ENCODE measurements around the gene LDLRAD4.
"Not testable (repeated sequence)": the region's sequence is repeated elsewhere in the genome, so short reads cannot be mapped to it uniquely, and the experiment has no call there.

Gene LDLRAD4

DNA sequence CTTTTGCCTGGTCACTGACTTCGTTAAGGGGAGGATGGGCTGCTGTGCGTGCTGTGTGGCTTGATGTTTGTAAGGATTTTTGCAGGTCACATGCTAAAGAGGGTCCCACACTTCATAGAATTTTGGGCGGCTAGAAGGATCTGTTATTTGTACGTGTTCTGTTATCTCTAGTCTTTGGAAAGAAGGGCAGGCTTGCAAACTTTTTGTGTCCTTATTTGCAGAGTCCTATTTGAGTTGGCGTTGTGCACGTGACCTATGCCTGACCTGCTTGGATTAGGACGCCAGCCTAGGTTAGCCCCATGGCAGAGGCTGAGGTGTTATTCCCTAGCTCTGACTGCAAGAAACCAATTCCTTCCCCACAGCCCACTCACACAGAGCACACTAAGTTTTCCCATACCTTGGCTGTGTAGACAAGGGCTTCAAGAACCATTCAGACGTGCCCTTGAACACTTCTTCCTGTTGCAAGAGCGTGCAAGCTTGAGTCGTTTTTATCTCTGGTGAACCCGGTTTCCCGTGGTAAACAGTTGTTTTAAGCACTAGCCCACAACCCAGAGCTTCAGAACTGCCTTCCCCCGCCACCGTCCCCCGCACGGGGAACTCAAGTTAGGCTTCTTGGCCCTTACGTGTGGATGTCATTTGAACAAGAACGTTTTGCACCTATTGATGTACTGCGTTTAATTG, 94.6 kb downstream of the LDLRAD4 start:
- no peak for DNase-seq

DNA sequence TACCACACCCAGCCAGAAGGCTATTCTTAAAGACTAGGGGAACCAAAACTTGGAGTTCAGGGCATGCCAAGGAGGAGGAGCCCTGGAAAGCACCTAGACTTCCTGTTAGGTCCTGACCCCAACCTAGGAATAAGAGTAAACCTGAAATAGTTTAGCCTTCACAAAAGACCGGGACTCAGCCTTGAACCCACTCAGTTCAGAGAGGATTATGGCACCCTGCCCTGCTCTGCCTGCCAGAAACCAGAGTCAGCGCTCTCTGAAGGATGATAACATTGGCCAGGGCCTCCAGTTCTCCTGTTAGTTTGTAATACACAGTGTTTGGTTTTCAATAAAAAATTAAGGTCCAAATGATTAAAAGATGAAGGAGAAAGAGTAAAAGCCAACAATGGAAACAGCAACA, 96.4 kb downstream of the LDLRAD4 start:
- DNase-seq = no peak

DNA sequence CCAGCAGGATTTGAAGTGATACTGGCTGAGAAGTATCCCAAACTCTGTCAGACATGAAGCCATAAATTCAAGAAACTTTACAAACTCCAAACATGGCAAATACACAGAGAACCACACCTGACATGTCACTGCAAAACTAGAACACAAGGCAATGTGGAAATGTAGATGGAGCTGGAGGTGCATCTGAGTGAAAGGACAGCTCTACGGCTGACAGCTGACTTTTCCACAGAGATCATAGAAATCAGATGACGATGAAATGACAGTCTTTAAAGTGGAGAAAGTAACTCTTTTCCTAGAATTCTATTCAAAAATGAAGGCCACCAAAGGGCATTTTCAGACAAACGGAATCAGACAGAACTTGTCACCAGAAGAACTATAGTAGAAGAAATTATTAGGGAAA, 97.5 kb downstream of the LDLRAD4 start:
- no peak for DNase-seq

DNA sequence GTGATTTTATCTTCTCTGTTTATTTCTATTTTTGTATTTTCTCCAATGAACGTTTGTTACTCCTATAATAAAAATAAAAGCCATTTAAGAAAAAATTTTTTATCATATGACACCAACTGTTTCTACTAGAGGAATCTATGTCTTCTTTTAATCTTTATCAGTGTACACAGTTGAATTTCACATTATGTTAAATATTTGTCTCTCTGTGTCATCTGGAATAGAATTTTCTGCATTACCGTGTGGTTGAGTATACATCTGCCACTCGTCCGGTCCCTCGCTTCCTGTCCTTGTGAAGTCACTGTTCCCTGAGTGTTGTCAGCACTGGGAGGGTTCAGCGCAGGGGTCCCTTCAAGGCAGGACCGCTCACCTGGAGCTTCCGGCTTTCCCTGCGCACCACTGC, 99.2 kb downstream of the LDLRAD4 start:
- no peak for DNase-seq

DNA sequence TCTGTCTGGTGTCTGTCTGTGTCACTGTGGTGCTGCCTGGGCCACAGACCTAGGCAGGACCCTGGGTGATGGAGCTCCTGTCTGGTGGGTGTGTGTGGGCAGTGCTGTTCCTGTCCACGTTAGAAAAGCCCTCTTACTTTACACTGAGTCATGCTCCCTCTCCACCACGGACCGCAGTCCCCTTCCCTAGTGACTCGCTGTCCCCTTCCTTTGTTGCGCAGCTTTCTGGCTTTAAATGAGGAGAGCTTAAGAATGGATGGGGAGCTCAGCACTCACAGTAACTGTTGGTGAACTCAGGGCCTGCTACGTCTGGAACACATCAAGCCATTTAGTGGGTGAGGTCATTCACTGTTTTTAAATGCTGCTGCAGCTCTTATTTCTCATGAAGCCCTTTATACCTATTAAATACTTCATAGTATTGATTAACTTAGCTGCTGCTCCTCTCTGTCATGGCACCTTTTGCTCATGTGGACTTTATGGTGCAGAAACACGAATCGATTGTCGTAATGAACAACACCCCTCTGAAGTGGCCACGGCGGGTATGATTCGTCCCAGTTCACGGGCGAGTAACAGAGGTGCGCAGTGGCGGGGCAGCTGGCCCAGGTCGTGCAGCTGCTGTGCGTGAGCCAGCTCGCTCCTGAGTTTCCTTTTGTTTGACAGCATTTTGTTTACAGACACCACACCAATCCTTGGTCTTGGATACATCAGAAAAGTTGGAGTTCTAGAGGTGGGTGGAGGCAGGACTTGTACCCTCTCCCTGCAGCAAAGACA, 100.4 kb downstream of the LDLRAD4 start:
- DNase-seq = no peak

DNA sequence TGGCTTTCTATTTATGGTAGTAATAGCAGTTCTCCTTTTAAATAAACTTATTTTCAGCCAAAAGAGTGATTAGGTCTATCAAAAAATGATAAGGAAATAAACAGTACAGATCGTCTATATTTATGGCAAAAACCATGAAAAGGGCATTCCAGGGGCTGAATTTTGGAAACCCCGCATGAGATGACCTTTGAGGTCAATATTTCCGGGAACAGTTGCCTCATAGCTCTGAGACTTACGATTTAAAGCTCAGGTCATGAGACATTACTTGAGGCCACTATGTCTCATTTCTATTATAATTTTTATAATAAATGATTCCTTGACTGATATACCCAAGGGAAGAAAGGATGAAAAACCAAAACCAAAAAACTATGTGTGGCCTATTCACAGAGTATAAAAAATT, 101.1 kb downstream of the LDLRAD4 start:
- no peak for DNase-seq

DNA sequence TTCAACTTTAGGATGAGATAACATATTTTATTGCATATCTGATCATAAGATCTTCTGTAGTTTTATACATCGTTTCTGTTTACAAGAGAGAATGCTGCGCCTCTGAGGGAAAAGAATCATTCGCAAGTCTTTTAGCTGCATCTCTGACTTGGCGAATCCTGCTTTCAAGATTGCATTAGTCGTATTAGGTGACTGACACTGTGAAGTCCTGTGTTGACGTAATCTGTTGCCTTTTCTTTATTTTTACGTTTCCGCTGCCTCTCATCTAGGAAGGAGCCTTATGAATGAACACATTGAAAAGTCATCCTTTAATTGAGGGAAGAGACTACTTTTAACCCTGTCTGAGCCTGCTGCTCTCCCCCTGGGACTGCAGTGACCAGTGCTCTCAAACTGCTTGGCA, 101.5 kb downstream of the LDLRAD4 start:
- no peak for DNase-seq

DNA sequence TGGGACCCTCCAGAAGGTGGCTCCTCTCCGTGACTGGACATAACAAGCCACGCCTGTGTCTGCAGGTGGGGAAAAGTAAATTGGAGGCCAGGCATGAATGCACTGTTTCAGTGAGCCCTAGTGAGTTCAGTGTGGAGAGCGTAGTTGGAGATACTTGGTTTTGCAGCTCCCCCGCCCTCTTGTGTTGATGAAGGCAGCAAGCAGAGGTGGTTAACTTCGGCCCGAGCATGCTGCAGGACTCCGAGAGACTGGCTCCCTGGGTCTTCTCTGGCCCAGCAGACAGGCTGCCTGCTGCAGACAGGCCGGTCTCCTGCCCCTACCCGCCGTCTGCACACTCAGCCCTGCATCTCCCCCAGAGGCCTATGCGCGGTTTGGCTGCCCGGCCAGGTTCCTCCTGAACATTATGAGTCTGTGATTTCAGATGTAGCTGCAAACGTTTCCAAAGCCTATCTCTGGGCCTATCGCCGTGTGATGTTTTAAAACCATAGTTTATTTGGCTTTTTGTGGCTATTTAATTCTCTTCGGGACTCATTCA, 102.4 kb downstream of the LDLRAD4 start:
- no peak for DNase-seq

DNA sequence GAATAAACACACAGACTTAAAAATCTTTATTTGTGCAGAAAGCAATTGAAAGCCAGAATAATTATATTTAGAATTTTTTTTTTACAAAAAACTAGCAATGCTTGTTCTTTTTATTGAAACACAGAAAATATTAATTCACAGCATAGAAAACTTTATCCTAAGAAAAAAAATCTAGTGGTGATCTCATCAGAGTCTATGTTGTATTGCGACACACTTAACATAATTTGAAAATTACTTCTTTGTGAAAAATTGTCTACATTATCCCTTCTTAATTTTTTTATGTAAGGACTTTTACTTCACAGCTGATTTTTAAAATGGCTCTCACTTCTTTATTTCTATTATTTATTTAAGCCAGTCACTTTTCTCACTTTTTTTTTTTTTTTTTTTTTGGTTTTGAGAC, 103.4 kb downstream of the LDLRAD4 start:
- DNase-seq = no peak

DNA sequence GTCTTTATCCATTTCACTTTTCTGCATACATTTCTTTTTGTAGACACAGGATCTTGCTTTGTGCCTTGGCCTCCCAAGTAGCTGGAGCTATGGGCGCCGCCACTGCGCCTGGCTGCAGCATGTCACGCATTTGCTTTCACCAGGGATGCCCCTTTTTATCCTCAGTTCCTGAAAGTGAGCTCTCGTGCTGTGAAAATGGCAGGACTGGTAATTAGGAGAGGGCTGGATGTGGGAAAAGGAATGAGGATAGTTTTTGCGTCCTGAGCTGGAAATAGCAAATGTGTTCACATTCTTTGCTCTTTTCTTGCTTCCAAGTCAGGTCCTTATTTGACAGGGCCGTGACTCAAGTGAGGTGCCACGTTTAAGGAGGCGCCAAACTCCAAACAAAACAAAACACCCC, 104.6 kb downstream of the LDLRAD4 start:
- DNase-seq = no peak

DNA sequence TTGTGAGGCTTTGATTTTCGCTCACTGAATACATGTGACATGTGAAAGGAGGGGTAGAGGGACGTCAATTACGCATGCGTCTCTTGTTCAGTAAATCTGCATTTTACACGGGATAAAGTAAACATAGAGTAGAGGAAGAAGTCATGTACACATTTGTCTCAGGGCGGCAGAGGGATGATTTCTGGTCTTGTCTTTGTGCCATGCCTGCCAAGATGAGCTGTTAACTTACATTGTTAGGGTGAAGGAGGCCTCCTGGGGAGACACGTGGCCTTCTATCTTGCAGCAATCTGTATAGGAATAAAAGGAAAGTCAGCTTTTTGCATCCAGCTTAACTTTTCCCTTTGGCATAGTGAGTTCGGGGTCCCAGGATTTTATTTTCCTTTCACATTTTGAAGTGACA, 106.3 kb downstream of the LDLRAD4 start:
- no peak for DNase-seq

DNA sequence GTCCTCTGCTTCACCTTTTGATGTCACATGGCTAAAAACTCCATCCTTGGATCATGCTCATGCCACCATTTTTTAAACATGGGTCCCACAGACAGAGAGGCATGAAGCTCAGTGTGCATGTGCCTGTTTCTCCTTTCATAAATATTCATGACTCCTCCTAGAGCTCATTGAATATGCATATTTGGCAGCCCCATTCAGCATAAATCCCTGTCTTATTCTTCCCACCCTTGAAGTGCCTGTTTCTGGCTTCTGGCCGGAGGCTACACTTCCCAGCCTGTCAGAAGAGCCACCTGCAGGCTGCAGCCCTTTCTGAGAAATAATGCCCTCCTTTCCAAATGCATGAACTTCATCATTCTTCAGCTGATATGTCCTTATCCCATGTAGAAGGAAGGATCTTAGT, 109.7 kb downstream of the LDLRAD4 start:
- DNase-seq = no peak

DNA sequence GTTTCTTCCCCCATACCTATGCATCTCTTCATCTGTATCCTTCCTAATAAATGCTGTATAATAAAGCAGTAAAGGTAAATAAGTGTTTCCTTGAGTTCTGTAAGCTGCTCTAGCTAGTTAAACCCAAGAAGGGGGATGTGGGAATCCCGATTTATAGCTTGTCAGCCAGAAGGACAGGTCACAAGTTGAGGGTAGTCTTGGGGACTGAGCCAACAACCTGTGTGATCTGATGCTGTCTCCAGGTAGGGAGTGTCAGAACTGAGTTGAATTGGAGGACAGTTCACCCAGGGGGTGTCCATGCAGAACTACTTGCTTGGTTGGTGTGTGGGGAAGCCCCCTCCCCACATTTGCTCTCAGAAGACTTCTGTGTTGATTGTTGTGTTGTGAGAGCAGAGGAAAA, 112.4 kb downstream of the LDLRAD4 start:
- DNase-seq = no peak

DNA sequence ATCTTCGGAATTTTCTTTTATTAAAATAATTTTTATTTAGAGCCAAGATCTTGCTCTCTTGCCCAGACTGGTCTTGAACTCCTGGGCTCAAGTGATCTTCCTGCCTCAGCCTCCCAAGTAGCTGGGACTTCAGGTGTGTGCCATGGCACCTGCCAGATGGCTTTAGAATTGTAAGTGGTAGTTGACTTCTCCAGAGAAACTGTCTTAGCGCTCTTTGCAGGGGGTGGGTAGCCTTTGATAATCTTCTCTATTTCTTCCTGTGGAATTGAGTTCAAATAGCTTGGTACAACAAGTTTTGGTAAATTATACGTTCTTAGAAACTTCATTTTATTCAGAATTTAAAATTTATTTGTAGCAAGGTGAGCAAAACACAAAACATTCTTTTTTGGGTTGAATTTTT, 113.3 kb downstream of the LDLRAD4 start:
- DNase-seq = no peak

DNA sequence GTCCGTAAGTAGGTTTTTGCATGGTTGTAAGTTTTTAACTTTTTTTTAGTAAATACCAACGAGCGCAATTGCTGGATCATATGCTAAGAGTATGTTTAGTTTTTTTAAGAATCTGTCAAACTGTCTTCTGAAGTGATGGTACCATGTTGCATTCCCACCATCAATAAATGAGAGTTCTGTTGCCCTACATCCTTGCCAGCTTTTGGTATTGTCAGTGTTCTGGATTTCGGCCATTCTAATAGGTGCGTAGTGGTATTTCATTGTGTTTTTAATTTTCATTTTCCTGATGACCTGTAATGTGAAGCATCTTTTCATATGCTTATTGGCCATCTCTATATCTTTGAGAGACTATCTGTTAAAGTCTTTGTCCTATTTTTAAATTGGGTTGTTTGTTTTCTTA, 114.3 kb downstream of the LDLRAD4 start:
- DNase-seq = no peak

DNA sequence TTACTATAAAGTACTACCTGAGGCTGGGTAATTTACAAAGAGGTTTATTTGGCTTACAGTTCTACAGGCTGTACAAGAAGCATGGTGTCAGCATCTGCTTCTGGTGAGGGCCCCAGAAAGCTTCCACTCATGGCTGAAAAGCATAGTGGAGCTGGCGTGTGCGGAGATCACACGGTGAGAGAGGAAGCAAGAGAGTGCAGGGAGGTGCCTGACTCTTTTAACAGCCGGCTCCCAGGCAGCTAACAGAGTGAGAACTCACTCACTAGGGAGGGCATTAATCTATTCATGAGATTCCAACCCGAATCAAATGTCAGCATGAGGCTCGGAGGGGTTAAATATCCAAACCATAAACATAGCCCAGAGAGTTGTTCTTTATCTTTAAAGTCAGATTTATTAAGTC, 117.3 kb downstream of the LDLRAD4 start:
- DNase-seq = no peak

DNA sequence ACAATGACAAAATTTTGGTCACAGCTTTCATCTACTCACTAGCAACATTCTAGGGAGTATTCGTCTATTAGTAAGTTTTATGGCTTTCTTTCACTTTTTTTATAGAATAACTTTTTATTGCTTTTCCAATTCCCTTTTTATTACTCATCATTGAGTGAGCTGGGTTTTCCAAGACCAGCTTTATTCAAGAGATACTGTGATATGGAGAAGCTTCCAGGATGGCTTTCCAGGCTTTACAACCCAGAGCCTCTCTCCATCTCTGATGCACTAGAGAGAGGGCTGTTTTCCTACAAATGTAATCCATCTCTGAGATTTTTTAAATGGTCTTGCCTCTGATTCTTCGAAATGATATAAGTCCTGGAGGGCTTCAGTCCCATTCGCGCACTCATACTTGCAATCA, 118.3 kb downstream of the LDLRAD4 start:
- no peak for DNase-seq

DNA sequence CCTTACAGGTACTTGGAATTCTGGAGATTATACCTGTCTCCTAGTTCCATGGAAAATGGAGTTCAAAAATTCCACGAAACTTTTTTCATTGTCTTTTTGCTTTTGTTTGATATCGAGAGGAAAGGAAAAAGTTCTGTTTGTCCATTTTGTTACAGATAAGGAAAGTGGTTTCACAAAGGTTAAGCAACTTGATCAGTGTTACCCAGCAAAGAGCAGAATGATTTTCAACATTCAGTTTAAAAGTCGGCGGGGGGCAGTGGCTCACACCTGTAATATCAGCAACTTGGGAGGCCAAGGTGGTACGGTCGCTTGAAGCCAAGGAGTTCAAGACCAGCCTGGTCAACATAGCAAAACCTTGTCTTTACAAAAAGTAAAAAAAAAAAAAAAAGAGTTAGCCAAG, 118.8 kb downstream of the LDLRAD4 start:
- no peak for DNase-seq

DNA sequence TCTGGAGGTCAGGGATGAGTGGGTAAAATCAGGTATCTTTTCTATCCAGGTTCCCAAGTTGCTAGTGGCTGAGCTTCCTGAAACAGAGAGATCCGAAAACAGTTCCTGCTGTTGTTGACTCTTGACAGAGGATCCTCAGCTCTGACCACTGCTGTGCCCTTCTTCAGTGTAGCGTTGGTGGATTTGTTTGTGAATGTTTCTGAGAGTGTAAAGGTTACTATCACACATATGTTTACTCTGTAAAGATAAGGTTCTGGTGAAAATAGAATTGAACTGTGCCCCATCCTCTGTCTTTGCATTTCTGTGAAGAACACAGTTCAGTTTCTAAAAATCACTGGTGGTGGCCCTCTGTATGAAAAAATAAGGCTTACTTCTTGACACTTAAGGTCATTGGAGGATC, 119.8 kb downstream of the LDLRAD4 start:
- DNase-seq = no peak

DNA sequence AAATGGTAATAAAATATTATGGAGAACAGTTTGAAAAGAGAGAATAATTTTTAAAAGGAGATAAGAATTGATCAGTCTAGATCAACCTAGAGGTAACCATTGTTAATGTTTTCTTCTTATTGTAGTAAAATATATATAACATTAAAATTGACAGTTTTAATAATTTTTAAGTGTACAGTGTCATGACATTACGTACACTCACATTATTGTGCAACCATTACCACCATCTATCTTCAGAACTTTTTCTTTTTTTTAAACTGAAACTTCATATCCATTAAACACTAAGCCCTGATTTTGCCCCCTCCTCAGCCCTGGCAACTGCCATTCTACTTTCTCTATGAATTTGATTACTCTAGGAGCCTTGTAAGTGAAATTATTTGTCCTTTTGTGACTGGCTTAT, 121.1 kb downstream of the LDLRAD4 start:
- DNase-seq = no peak

DNA sequence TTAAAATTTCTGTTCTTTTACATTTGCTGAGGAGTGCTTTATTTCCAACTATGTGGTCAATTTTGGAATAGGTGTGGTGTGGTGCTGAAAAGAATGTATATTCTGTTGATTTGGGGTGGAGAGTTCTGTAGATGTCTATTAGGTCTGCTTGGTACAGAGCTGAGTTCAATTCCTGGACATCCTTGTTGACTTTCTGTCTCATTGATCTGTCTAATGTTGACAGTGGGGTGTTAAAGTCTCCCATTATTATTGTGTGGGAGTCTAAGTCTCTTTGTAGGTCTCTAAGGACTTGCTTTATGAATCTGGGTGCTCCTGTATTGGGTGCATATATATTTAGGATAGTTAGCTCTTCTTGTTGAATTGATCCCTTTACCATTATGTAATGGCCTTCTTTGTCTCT, 127.9 kb downstream of the LDLRAD4 start:
- DNase-seq = not testable (repeated sequence)

DNA sequence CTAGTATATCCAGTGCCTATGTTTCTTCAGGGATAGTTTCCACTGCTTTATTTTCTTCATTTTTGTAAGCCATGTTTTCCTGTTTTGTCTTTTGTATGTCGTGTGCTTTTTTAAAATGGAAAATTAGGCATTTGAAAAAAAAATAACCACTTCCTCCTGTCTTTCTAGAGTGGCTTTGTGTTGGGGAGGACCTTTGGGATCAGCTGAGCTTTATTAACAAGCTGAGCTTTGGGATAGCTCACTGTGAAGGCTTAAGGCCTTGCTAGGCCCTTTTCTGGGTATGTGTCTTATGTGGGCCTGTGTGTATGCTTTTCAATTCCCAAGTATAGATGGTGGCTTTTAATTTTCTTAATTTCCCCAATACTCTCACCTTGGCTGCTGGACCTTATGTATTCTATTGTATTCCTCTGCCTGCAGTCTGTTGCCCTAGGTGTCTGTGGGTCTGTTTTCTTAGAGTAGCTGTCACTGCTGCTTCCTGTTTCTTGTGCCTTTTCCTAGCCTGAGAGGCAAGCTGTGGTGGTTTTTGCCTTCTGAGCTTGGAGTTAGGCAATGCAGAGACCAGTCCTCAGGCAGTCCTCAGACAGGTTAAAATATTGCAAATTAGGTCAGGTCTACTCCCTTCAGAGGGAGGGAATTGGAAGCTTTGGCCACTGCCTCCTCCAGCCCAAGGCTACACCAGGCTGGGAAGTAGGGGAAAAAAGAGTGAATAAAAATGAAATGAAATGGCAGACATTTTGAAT, 134.7 kb downstream of the LDLRAD4 start:
- no peak for DNase-seq

DNA sequence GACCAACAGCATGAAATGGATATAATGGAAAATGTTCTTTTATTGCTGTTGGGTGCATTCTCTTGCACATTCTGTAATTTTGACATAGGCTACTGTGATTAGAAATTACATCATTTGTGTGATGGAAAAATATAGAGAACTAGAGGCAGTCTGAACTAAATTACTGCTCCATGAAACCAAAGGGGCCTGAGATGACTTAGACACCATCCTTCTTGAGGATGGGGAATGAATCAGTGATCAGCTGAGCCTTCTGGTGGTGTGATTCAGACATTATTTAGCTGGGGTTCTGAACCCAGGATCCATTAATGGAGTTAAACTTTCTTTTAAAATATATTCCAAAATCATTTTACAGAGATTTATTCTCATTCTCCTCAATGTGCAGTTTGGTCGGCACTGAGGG, 135.8 kb downstream of the LDLRAD4 start:
- DNase-seq = no peak

DNA sequence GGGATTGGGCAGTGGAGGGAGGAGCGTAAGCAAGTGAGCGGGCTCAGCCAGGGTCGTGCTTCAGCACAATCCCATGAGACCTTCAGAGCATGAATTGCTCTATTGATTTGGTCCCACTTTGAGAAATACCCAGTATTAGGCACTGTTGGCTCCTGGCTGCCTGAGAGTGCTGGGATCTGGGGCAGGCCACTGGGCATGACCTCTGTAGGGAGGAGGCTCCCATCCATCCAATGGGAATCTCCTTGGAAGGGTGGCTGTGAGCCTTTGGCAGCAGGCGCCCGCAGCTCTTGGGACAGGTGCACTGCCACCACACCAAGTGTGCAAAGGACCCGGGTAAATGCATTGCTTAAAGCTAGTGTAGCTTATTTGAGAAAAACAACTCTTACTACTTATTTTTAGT, 137.5 kb downstream of the LDLRAD4 start:
- DNase-seq = no peak
